Measurements from ENCODE around the gene LMO7. TPM values are rescaled to one million over a fixed set of nuclear protein-coding genes. Genes with fewer than 3 reads are reported as not detected.

The LMO7 gene
- total RNA-seq, 1 donor from 2014 or later = 73.3 TPM

- no peak overlapping the region for H3K4me3 Mint-ChIP-seq
Observed at GRCh38 chr13:75749407-75749806, 113.3 kb downstream of the LMO7 start.

GRCh38 chr13:75751350-75751749 lies 115.2 kb downstream of the LMO7 start:
- DNase-seq (ENCODE audit: extremely low spot score, unreplicated experiment) = no peak
- Mint-ChIP-seq H3K36me3 (peaks cover 12% of the 10 kb centered on the region), H3K9me3 (peaks cover 4% of the 10 kb centered on the region), H3K4me1 (ENCODE audit: unreplicated experiment) (peaks cover 5% of the 10 kb centered on the region), H3K27ac (no peak overlapping the region), H3K4me3 (no peak overlapping the region), H3K27me3 (no peaks in the 10 kb centered on the region)
- TF ChIP-seq, protein P1, sequence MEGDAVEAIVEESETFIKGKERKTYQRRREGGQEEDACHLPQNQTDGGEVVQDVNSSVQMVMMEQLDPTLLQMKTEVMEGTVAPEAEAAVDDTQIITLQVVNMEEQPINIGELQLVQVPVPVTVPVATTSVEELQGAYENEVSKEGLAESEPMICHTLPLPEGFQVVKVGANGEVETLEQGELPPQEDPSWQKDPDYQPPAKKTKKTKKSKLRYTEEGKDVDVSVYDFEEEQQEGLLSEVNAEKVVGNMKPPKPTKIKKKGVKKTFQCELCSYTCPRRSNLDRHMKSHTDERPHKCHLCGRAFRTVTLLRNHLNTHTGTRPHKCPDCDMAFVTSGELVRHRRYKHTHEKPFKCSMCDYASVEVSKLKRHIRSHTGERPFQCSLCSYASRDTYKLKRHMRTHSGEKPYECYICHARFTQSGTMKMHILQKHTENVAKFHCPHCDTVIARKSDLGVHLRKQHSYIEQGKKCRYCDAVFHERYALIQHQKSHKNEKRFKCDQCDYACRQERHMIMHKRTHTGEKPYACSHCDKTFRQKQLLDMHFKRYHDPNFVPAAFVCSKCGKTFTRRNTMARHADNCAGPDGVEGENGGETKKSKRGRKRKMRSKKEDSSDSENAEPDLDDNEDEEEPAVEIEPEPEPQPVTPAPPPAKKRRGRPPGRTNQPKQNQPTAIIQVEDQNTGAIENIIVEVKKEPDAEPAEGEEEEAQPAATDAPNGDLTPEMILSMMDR (conservative IDR thresholded peaks at IDR 0.05) = no peak

More at GRCh38 chr13:75749407-75749806, 113.3 kb downstream of the LMO7 start:
- H3K27me3 Mint-ChIP-seq = no peaks in the 10 kb centered on the region
- no peak for DNase-seq (ENCODE audit: extremely low spot score, unreplicated experiment)
- peaks cover 16% of the 10 kb centered on the region for H3K36me3 Mint-ChIP-seq
- TF ChIP-seq, protein P1 (conservative IDR thresholded peaks at IDR 0.05) = no peak
- peaks cover 5% of the 10 kb centered on the region for H3K4me1 Mint-ChIP-seq (ENCODE audit: unreplicated experiment)
- H3K27ac Mint-ChIP-seq = no peak overlapping the region
- H3K9me3 Mint-ChIP-seq = peaks cover 14% of the 10 kb centered on the region

DNA sequence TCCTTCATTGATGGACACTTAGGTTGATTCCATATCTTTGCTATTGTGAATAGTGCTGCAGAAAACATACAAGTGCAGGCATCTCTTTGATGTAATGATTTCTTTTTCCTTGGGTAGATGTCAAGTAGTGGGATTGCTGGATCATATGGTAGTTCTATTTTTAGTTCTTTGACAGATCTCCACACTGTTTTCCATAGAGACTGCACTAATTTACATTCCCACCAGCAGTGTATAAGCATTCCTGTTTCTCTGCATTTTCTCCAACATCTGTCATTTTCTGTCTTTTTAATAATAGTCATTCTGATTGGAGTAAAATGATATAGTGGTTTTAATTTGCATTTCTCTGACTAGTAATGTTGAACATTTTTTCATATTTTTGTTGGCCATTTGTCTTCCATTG lies 116.7 kb downstream of the LMO7 start:
- TF ChIP-seq, protein P1 (conservative IDR thresholded peaks at IDR 0.05) = no peak
- Mint-ChIP-seq H3K4me1 (ENCODE audit: unreplicated experiment) (peaks cover 5% of the 10 kb centered on the region), H3K27ac (no peak overlapping the region), H3K36me3 (peaks cover 12% of the 10 kb centered on the region), H3K9me3 (peaks cover 4% of the 10 kb centered on the region), H3K27me3 (no peaks in the 10 kb centered on the region), H3K4me3 (no peak overlapping the region)
- DNase-seq (ENCODE audit: extremely low spot score, unreplicated experiment) = no peak

DNA sequence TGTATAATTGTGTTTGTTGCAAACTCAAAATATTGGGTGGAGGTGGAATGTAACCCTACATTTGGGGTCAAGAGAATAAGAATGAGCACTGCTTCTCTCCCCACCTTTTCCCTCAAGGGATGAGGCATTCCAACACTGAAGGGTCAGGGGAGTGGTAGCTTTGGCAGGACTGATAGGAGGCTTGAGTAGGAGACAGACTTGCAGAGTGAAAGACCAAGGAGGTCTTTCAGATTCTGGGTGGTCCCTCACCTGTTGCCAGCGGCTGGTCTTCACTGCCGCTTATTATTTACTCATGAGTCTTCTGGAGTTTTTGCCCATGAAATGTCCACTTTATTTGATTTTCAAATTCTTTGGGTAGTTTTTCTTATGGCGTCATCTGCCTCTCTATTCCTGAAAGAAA lies 118.8 kb downstream of the LMO7 start:
- no peak overlapping the region for H3K4me3 Mint-ChIP-seq
- TF ChIP-seq, protein P1 (conservative IDR thresholded peaks at IDR 0.05) = no peak
- H3K4me1 Mint-ChIP-seq (ENCODE audit: unreplicated experiment) = no peaks in the 10 kb centered on the region
- no peak for DNase-seq (ENCODE audit: extremely low spot score, unreplicated experiment)
- peaks cover 8% of the 10 kb centered on the region for H3K36me3 Mint-ChIP-seq
- H3K9me3 Mint-ChIP-seq = peaks cover 4% of the 10 kb centered on the region
- H3K27ac Mint-ChIP-seq = peak overlapping the region; percentile 39
- no peaks in the 10 kb centered on the region for H3K27me3 Mint-ChIP-seq

GRCh38 chr13:75757336-75757735 lies 121.2 kb downstream of the LMO7 start:
- Mint-ChIP-seq H3K4me3 (peak overlapping the region; percentile 50), H3K27me3 (no peaks in the 10 kb centered on the region), H3K27ac (peak overlapping the region; percentile 79), H3K36me3 (peaks cover 8% of the 10 kb centered on the region), H3K4me1 (ENCODE audit: unreplicated experiment) (no peaks in the 10 kb centered on the region), H3K9me3 (peaks cover 4% of the 10 kb centered on the region)
- DNase-seq (ENCODE audit: extremely low spot score, unreplicated experiment) = no peak
- TF ChIP-seq, protein P1 (conservative IDR thresholded peaks at IDR 0.05) = no peak

DNA sequence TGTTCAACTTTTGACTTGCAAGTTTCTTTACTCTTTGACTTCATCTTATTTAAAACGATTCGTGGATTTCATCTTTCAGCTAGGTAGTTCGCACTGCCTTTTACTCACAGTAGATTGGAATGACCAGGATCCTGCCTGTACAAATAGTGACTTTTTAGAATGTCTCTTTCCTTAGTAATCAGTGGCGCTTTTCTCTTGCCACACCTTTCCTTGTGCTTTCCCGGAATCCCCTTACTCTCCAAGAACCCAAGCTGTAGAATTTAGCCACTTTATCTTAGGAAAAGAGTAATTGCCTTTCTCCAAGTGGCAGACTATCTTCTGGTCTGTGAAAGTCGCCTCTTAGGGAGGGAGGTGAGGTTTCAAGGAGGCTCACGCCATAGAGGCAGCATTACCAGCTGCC lies 123.4 kb downstream of the LMO7 start:
- H3K36me3 Mint-ChIP-seq = peaks cover 7% of the 10 kb centered on the region
- peaks cover 8% of the 10 kb centered on the region for H3K4me1 Mint-ChIP-seq (ENCODE audit: unreplicated experiment)
- H3K4me3 Mint-ChIP-seq = no peak overlapping the region
- H3K9me3 Mint-ChIP-seq = no peaks in the 10 kb centered on the region
- no peaks in the 10 kb centered on the region for H3K27me3 Mint-ChIP-seq
- H3K27ac Mint-ChIP-seq = peak overlapping the region; percentile 96
- TF ChIP-seq, protein P1 (conservative IDR thresholded peaks at IDR 0.05) = no peak
- DNase-seq (ENCODE audit: extremely low spot score, unreplicated experiment) = no peak
